Measurements from ENCODE around the gene FXYD3.
"Not testable (repeated sequence)": the region's sequence is repeated elsewhere in the genome, so short reads cannot be mapped to it uniquely, and the experiment has no call there.

Gene FXYD3

DNA sequence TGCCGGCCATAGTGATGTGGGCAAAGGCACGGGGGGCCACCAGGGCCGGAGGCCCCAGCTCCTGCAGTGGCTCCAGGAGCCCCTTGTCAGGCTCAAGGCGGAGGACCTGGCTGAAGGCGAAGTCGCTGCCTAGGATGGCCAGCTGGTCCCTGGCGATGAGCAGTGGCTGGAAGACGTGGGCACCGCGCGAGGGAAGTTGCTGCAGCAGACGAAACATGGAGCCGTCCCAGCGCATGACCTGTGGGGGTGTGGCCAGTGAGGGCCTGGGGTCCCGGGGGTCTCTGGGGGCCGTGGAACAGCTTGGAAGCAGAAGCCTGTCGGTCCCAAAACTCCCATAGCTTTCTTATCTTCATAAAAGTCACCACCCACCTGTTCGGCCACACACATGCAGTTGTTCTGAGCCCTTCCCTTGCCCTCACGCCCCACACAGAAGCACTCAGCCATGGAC lies 9.7 kb downstream of the FXYD3 start:
- no peak for DNase-seq (ENCODE audit: low spot score)

DNA sequence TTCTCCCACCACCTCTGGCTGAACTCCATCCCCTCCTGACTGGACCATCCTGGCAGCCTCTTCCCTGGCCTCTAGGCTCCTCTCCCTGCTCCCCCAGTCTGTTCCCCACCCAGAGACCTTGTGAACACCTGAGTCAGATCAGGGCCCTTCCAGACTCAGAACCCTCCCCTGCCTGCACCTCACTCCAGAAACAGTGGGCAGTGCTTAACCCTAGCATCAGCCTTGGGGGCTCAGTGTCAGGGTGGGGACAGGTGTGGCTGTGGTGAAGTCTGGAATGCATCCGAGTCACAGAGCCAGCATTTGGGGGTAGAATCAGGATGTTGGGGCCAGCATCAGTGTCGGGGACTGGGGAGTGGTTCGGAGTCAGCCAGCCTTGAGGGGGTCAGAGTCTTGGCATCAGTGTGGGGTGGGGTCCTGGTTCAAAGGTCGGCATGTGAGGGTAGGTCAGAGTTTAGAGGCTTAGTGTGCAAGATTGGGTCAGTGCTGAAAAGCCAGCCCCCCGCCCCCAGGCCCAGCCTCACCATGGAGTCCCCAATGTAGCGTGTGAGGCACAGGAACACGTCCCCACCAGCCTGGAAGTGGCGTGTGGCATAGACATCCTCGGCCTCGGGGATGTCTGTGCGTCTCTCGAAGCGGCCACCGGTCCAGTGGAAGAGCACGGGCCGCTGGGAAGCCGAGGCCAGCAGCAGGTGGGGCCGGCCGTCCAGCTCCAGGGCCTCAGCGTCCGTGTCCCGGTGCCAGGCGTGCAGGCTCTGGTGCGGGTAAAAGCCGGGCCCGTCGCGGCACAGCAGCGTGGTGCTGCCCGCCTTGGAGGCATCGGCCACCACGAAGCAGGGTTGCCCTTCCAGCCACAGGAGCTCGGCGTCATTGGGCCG lies 10.4 kb downstream of the FXYD3 start:
- DNase-seq (ENCODE audit: low spot score): no peak

DNA sequence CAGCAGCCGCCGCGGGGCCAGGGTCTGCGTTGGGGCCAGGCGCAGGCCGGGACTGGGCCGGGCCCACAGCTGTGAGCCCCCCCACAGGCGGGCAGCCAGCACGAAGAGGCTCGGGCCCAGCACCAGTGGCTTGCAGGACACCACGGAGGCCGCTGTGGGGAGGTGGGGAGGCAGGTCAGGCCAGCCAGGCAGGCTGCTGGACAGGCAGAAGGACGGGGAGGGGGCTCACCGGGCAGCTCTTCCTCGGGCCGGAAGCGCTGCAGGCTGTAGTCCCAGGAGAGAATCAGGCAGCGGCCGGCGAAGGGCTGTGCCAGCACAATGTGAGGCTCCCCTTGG lies 11.0 kb downstream of the FXYD3 start:
- no peak for DNase-seq (ENCODE audit: low spot score)

DNA sequence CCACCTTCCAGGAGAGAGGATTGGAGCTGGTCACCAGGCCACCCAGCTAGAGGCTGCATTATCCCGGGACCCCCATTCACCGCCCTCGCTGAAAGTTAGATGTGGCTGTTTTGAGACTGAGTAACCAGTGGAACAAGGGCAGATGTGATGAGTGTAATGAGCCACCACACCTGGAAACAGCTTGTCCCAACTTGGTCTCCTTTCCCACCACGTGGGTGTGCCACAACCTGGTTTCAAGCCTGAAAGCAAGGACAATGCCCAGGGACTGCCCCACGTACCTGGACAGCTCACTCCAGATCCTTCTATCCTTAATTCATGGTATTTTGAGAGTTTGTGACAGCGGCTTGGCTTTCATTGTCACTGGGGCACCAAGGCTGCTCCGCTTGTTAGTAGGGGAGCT lies 12.2 kb downstream of the FXYD3 start:
- no peak for DNase-seq (ENCODE audit: low spot score)

DNA sequence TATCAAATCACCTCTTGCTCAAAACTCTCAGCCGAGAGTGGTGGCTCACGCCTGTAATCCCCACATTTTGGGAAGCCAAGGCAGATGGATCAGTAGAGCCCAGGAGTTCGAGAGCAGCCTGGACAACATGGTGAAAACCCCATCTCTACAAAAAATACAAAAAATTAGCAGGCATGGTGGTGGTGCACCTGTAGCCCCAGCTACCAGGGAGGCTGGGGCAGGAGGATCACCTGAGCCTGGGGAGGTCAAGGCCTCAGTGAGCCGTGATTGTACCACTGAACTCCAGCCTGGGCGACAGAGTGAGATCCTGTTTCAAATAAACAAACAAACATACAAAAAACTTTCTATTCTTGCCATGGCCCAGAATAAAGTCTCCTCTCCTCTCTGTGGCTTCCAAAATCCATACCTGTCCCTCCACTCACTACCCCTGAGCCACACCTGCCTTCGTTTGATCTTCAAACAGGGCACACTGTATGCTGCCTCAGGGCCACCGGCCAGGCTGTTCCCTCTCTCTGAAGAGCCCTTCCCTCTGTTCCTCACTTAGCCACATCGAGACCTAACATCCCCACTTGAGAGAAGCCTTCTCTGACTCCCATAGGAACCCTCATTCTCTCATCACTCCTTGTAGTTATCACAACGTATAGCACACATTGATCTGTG lies 12.9 kb downstream of the FXYD3 start:
- no peak for DNase-seq (ENCODE audit: low spot score)

DNA sequence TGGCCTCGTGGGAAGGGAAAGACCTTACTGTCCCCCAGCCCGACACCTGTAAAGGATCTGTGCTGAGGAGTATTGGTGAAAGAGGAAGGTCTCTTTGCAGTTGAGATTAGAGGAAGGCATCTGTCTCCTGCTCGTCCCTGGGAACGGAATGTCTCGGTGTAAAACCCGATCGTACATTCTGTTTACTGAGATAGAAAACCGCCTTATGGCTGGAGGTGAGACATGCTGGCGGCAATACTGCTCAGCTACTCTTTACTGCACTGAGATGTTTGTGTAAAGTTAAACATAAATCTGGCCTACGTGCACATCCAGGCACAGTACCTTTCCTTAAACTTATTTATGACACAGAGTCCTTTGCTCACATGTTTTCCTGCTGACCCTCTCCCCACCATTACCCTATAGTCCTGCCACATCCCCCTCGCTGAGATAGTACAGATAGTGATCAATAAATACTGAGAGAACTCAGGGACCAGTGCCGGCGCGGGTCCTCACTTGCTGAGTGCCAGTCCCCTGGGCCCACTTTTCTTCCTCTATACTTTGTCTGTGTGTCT lies 14.2 kb downstream of the FXYD3 start:
- DNase-seq (ENCODE audit: low spot score): not testable (repeated sequence)

DNA sequence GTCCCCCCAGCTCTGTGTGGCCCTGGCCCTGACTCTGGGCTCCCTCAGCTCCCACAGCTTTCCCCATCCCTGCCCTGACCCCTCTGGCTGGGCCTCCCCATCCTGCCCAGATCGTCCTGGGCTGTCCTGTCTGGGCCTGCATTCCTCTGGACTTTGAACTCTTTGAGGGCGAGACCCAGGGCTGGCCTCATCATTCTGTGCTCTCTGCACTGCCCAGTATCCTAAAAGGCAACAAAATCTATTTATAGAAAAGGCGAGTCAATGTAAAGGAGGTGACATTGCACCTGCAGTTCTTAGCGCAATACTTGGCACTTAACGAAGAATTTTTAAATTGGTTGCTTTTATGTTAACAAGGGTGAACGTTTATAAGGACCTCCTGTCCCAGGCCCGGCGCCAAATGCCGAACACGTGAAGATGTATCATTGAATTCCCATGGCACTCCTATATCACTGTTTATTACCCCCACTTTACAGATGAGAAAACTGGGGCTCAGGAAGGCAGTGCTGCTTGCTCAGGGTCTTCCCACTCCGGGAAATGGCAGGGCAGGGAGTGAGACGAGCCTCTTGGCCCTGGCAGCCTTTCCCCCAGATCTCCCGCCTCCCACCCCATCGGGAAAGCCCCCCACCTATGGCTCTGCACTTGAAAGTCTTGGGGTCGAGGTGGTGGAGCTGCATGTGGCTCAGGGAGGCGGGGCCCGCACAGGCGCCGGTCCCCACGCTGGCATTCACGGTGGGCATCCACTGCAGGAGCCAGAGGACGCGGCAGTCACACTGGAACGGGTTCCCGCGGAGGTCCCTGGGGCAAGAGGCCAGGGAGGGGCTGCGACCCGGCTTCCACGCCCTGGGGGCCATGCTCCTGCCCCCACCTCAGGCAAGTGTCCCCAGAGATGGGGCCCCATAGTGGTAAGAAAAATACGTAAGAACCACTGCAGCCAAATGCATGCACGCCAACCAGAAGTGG lies 15.4 kb downstream of the FXYD3 start:
- no peak for DNase-seq (ENCODE audit: low spot score)

DNA sequence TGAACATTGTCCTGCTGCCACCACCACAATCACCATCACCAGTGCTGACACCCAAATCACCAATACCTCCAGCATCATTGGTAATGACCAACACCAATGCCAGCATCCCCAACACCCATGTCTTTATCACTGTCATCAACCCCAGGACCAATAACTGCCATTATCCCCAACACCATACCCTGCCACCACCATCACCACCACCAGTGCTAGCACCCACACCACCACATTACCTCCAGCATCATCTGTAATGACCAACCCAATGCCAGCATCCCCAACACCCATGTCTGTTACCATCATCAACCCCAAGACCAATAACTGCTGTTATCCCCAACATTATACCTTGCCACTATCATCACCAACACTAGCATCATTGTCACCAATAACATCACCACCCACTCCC lies 16.6 kb downstream of the FXYD3 start:
- no peak for DNase-seq (ENCODE audit: low spot score)

DNA sequence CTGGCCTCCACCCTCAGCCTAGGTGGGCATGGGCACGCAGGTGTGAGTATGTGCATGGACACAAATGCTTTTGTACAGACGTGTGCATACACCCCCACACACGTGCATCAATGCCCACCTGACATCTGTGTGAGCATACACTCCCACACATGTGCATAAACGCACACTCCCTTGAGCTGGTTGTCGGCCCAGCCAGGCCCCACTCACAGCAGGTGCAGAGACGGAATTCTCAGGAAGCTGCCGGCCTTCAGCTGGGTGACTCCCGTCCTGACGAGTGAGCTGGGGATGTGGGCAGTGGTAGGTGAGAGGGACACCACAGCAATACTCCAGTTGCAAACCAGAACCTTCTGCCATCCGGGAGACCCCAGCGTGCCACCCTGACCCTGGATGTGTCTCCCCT lies 18.2 kb downstream of the FXYD3 start:
- no peak for DNase-seq (ENCODE audit: low spot score)

DNA sequence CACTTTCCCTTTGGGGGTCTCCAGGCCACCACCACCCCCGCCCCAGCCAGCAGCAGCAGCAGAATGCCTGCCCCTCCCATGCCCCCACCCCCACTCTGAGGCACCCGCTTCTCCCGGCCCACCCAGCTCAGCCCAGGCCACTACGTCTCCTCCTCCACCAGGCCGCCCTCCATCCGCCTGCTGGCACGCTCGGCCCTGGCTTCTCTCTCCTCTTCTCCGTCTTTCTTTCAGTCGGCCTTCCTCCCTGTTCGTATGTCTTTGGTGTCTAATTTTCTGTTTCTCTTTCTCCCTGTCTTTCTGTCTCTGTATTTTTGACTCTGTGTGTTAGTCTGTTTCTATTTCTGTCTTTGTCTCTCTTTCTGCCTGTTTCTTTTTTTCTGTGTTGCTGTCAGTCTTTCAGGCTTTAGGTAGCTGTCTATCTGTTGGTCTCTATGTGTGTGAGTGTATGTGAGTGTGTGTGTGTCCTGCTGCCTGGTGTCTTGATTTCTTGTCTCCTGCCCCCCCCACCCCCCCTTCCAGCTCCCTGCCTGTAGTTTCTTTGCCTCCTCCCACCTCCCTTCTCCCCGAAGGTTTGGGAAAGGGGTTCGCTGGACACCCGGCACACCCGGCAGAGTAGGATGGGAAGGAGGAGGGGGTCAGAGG lies 19.1 kb downstream of the FXYD3 start, which contains the start of gene LGI4:
LGI4 (minus strand) TSS at position 459 of the 642 bp plus-strand sequence; CDS start at position 80, 379 bp downstream.
- DNase-seq (ENCODE audit: low spot score): no peak

DNA sequence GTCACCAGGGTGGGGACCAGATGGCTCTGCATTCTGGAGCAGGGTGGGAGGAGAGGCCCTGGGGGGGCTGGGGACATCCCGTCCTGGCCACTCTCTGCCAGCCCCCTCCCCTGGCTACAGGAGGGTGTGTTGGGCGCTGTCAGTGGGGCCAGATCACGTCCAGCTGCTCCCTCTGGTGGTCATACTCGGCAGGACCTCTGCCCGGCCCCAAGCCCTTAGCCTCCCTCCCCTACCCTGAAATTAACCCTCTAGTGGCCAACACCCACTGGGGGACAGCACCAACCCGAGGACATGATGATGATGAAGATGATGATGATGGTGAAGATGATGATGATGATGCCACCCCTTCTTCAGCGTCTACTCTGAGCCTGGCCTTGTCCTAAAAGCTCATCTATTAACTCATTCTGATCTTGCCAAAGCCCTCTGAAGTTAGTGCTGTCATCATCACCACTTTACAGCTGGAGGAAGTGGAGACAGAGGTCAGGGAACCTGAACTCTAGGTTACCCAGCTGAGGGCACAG lies 19.8 kb downstream of the FXYD3 start:
- DNase-seq (ENCODE audit: low spot score): peak; percentile 93

DNA sequence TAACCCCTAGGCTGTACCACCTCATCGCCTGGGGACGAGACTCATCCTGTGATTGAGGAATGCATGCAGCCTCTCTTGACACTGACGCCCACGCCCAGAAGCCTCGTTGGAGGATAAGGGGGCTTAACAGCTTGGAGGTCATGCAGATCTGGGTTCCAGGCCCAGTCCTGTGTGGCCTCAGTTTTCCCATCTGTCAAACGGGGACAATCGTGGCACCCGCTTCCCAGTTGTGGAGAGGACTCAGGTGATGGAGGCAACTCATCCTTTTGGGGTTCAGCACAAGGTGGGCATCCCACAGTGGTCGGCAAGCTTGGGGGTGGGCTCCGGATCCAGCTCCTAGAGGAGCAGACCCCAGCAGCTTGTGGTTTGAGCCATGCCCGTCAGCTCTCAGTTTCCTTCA lies 20.6 kb downstream of the FXYD3 start:
- DNase-seq (ENCODE audit: low spot score): no peak

DNA sequence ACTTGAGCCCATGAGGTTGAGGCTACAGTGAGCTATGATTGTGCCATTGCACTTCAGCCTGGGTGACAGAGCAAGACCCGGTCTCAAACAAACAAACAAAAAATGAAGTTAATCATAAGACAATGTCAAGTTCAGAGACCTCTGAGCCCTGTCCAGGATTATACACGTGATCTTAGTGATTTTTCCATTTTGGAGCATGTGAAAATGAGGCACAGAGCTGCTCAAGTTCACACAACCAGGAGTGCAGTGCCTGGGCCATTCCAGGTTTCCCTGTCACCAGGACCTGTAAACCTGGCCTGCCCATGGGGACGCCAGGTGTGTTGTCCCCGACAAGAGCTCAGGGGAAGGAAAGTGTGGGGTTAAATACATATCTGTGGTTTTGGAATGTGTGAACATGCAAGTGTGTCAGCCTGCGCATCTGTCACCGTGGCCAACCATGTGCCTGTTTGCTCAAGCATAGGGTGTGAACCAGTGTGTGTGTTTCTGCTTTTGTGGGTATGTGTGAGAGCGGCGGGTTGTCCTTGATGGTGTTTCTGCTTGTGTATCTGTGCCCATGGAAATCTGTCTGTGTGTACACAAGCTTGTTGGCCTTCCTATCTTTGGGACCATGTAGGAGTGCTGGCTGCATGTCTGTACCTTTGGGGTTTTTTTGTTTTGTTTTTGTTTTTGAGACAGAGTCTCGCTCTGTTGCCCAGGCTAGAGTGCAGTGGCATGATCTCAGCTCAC lies 21.5 kb downstream of the FXYD3 start:
- no peak for DNase-seq (ENCODE audit: low spot score)

DNA sequence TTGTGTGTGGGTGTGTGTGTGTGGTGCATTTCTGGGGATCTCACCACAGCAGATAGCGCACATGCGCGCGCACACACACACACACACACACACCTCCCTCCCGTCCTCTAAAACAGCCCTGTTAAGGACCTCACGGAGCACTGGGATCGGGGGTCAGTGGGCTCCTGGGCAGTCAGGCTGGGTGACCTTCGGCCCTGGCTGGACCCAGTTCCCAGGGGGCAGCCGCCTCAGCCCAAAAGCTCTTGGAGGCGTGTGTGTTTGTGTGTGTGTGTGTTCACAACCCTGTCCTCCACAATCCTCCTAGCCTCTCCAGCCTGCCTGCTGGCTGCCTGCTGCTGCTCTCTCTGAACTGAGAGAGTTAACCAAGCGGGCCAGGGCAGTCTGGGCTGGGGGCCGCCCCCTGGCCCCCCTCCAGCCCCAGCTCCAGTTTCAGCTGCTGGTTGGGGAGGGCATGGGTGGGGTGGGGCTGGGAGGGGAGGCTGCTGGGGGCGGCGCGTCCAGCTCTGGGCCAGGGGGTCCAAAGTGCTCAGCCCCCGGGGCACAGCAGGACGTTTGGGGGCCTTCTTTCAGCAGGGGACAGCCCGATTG lies 22.8 kb downstream of the FXYD3 start, which contains the start of gene FXYD1:
FXYD1 (plus strand) TSS at position 520 of the 588 bp plus-strand sequence. CDS start 1,256 bp downstream, outside the sequence.
- DNase-seq (ENCODE audit: low spot score): no peak

DNA sequence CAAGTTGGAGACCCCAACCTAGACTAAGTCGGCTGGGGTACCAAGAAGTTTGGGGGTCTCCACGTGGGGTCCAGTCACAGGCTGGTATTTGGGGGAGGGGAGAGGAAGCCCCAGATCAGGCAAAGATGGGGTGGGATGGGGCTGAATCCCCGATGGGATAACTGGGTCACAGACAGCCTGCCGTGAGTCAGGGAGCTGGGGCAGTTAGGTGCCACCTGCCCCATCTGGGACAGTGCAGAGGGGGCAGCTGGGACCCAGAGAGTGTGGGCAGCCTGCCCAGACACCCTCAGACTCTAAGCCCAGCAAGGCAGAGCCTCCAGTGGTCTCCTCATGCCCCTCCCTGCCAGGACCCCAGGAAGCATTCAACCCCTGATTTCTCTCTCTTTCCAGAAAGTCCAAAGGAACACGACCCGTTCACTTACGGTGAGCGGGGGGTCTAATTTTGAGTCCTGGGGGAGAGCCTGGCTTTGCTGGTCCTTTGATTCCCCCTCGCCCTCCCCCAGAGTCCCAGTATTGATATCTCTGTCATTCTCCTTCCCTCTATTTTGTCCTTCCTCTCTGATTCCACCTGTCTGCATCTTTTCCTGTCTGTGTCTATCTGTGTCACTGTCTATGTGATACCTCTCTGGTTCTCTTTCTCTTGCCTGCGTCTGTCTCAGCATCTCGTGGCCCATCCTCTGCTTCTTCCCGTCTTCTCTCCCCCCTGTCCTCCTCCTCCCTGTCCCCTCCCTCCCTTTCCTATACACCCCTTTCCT lies 24.8 kb downstream of the FXYD3 start:
- DNase-seq (ENCODE audit: low spot score): no peak

DNA sequence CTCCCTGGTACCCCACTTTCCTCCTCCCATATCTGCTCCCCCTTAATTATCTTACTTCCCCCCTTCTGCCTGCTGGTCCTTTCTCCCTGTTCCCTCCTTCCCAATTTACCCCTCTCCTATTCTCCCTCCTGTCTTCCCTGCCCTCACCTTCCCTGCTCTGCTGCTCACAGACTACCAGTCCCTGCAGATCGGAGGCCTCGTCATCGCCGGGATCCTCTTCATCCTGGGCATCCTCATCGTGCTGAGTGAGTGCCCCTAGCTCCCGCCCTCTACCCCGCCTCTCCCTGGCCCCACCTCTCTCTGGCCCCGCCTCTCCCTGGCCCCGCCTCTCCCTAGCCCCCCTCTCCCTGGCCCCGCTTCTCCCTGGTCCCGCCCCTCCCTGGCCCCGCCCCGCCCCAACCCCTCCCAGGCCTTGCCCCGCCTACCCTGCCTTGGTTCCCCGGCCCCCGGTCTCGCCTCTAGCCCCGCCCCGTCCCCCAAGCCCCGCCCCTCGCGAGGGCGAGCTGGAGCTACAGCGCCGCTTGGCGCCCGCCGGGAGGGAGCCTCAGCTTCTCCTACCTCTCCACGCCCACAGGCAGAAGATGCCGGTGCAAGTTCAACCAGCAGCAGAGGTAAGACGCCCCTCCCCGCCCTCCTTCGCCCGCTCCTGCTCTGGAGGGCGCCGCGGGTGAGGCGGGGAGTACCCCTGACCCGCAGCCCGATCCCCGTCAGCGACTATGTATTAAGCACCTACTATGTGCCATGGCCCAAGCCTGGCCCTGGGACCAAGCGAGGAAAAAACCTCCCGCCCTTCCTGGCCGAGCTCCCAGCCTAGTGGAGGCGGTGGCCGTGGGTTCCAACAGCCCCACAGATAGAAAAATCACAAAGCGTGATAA lies 25.6 kb downstream of the FXYD3 start:
- DNase-seq (ENCODE audit: low spot score): peak; percentile 98

DNA sequence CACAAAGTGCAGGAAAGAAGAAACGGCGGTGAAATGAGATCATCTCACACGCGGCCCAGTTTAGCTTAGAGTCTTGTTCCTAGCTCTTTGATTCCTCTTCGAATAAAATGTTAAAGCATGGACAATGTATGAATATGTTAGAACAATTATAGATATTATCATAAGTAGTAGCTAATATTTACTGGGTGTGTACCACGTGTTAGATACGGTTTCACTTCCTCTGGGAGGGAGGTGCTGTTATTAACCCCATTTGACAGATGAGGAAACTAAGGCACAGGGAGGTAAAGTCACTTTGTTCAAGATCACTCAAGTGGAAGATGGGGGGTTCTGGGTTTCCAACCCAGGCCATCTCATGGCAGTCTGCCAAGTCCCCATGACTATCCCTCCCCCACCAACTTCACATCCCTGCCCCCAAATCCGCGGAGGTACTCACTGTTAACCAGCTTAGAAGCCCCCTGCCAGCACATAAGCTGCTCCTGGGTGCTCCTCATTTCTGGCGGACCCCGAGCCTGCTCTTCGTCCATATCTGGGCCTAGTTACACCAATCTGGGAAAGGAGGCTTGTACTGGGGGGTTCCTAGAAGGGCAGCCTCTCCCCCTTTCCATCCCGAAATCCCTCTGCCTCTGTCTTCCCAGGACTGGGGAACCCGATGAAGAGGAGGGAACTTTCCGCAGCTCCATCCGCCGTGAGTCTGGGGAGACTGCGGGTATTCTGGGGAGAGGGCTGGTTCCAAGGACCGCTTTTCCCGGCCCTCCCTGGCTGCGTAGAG lies 26.4 kb downstream of the FXYD3 start:
- no peak for DNase-seq (ENCODE audit: low spot score)
